Endodermal cell (in vitro differentiated cells): ENCODE data around the gene NGF. TPM values are rescaled to one million over a fixed set of nuclear protein-coding genes. Genes with fewer than 3 reads are reported as not detected.

Experiments
- DNase-seq: peaks from one replicate; pipeline ENCODE4 v3.0.0-alpha.2; 2017
- H3K27ac ChIP-seq: 2 replicates; pipeline ENCODE4 v1.5.1; 2013; ENCODE audit warnings: mild to moderate bottlenecking, low read depth, low read length, moderate library complexity
- H3K27me3 ChIP-seq: 2 replicates; pipeline ENCODE4 v1.6.1; 2013; ENCODE audit warnings: mild to moderate bottlenecking, low read length, moderate library complexity; ENCODE audit not compliant: insufficient read depth, control insufficient read depth, poor library complexity, severe bottlenecking
- H3K36me3 ChIP-seq: 2 replicates; pipeline ENCODE4 v1.7.0; 2013; ENCODE audit warnings: mild to moderate bottlenecking, low read length, moderate library complexity; ENCODE audit not compliant: control insufficient read depth, insufficient read depth
- H3K4me1 ChIP-seq: one replicate; pipeline ENCODE4 v1.7.0; 2013; ENCODE audit warnings: low read length; ENCODE audit not compliant: control insufficient read depth, insufficient read depth
- H3K4me3 ChIP-seq: 2 replicates; pipeline ENCODE4 v1.5.1; 2013; ENCODE audit warnings: mild to moderate bottlenecking, low read length, moderate library complexity
- H3K9ac ChIP-seq: 2 replicates; pipeline ENCODE4 v1.6.1; 2013; ENCODE audit warnings: mild to moderate bottlenecking, low read length, moderate library complexity; ENCODE audit not compliant: poor library complexity, severe bottlenecking; ENCODE audit errors: extremely low read depth
- H3K9me3 ChIP-seq: 2 replicates; pipeline ENCODE4 v1.6.1; 2013; ENCODE audit warnings: mild to moderate bottlenecking, low read length, moderate library complexity; ENCODE audit not compliant: control insufficient read depth
- H3K27ac Mint-ChIP-seq: 2 replicates; pipeline ENCODE4 v1.8.0; 2020; ENCODE audit warnings: mixed read lengths
- H3K27me3 Mint-ChIP-seq: 2 replicates; pipeline ENCODE4 v1.8.0; 2021; ENCODE audit warnings: mild to moderate bottlenecking, mixed read lengths; ENCODE audit not compliant: insufficient read depth
- H3K36me3 Mint-ChIP-seq: 2 replicates; pipeline ENCODE4 v1.8.0; 2020; ENCODE audit warnings: low read depth, mixed read lengths
- H3K4me1 Mint-ChIP-seq: 2 replicates; pipeline ENCODE4 v1.8.0; 2020; ENCODE audit warnings: mixed read lengths
- H3K4me3 Mint-ChIP-seq: 2 replicates; pipeline ENCODE4 v1.8.0; 2020; ENCODE audit warnings: mild to moderate bottlenecking, moderate library complexity, mixed read lengths
- H3K9me3 Mint-ChIP-seq: 2 replicates; pipeline ENCODE4 v1.8.0; 2020; ENCODE audit warnings: mild to moderate bottlenecking, mixed read lengths
- CTCF ChIP-seq: fragments of 200-600 bp; sonication (generic); conservative IDR thresholded peaks from 2 replicates; pipeline ENCODE4 v1.5.0; 2021; ENCODE audit warnings: antibody characterized with exemption, mild to moderate bottlenecking
- WGBS, 2 experiments: methylation state at CpG; one replicate each; pipeline versions ENCODE4 v1.1.5 to v1.1.7; 2013; ENCODE audit warnings: missing lambda C conversion rate in 2 of 2, mixed read lengths in 1 of 2; ENCODE audit not compliant: insufficient coverage in 1 of 2, insufficient read length in 1 of 2; 5-methylcytosine and 5-hydroxymethylcytosine counted together
- total RNA-seq, 2 donors: library from RNA; stranded (reverse); fragmentation: NEBNext Ultra II Directional in 1 of 2; extraction: Animal tissue kit (Norgen Biotek cat#: 25700) in 1 of 2; gene quantifications; 2 replicates in 1 of 2; 3 replicates in 1 of 2; pipeline ENCODE4 v1.2.1, GENCODE V29; 2021

Gene NGF
- total RNA-seq, 2 donors from 2014 or later: 0.26 TPM; not detected in 1

DNA sequence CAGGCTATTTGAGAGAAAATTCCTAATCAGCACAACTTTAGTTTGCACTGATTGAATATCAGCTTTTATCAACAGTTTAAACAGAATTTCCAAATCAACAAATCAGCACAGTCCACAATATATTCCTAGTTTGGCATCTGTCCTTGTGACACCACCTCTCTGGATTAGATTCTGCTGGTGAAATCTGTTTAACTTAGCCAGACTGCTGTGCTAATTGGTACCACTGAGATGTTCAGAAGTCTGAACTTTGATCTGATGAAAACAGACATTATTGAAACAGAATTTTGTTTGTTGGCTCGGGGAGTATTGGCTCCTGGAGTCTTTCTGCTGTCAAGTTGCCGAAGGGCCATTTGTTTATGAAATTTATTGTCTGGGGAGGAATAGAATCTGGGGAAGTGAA is 17.0 kb upstream of the NGF start:
- no peaks in the 10 kb centered on the region for H3K9me3 ChIP-seq
- no peak overlapping the region for H3K27ac Mint-ChIP-seq
- WGBS, 2 experiments: 93 to 100% methylated on average over 2 of the region's 2 CpGs
- no peak for TF ChIP-seq CTCF
- H3K27ac ChIP-seq: no peak overlapping the region
- H3K36me3 Mint-ChIP-seq: no peaks in the 10 kb centered on the region
- H3K27me3 Mint-ChIP-seq: peaks cover 11% of the 10 kb centered on the region
- no peak overlapping the region for H3K4me3 Mint-ChIP-seq
- H3K4me3 ChIP-seq: no peak overlapping the region
- H3K27me3 ChIP-seq: peaks cover 22% of the 10 kb centered on the region
- no peak for DNase-seq
- no peaks in the 10 kb centered on the region for H3K36me3 ChIP-seq
- H3K4me1 Mint-ChIP-seq: peaks cover 16% of the 10 kb centered on the region
- no peak overlapping the region for H3K9ac ChIP-seq
- H3K4me1 ChIP-seq: no peaks in the 10 kb centered on the region
- H3K9me3 Mint-ChIP-seq: peaks cover 11% of the 10 kb centered on the region

GRCh38 chr1:115351143-115351542 is 13.1 kb upstream of the NGF start:
- peaks cover 11% of the 10 kb centered on the region for H3K27me3 Mint-ChIP-seq
- H3K4me3 Mint-ChIP-seq: no peak overlapping the region
- no peak overlapping the region for H3K4me3 ChIP-seq
- no peak overlapping the region for H3K9ac ChIP-seq
- TF ChIP-seq CTCF: no peak
- no peaks in the 10 kb centered on the region for H3K36me3 ChIP-seq
- no peaks in the 10 kb centered on the region for H3K36me3 Mint-ChIP-seq
- WGBS, 2 experiments: 57% methylated on average over 5 of the region's 5 CpGs; no CpG with 5 or more reads in 1 of the 2 experiments
- DNase-seq: no peak
- no peaks in the 10 kb centered on the region for H3K9me3 ChIP-seq
- peaks cover 10% of the 10 kb centered on the region for H3K4me1 Mint-ChIP-seq
- H3K27ac ChIP-seq: no peak overlapping the region
- peaks cover 22% of the 10 kb centered on the region for H3K27me3 ChIP-seq
- H3K9me3 Mint-ChIP-seq: no peaks in the 10 kb centered on the region
- no peaks in the 10 kb centered on the region for H3K4me1 ChIP-seq
- no peak overlapping the region for H3K27ac Mint-ChIP-seq

DNA sequence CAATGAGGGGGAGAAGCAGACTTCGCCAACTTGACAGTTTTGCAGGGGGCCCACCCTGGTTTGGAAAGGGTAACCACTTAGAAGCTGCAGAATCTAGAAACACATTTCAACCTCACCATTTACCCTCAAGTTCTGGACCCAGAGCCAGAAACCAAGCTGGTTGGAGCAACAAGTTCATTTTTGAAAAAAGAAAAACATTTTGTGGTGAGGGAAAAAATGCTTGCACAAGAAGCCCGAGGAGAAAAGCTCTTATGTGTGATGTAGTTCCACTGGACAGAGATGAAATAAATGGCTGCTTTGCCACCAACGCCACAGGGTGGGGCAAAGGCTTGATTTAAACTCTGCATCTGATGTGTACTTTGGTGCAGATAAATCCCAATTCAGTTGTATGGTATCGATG is 10.6 kb upstream of the NGF start:
- H3K4me3 Mint-ChIP-seq: no peak overlapping the region
- Histone ChIP-seq H3K9ac (no peak overlapping the region), H3K9me3 (no peaks in the 10 kb centered on the region), H3K36me3 (no peaks in the 10 kb centered on the region), H3K27ac (no peak overlapping the region), H3K4me1 (no peaks in the 10 kb centered on the region), H3K4me3 (no peak overlapping the region), H3K27me3 (peaks cover 15% of the 10 kb centered on the region)
- H3K4me1 Mint-ChIP-seq: no peaks in the 10 kb centered on the region
- no peaks in the 10 kb centered on the region for H3K9me3 Mint-ChIP-seq
- TF ChIP-seq CTCF: no peak
- peaks cover 7% of the 10 kb centered on the region for H3K27me3 Mint-ChIP-seq
- H3K27ac Mint-ChIP-seq: no peak overlapping the region
- WGBS, 2 experiments: 79 to 93% methylated on average over 3 to 4 of the region's 4 CpGs
- DNase-seq: no peak
- no peaks in the 10 kb centered on the region for H3K36me3 Mint-ChIP-seq
